Loucy (cell line): ENCODE data around the gene ASTL.

Experiments
- H2AFZ ChIP-seq: fragments of 200-600 bp; sonication (generic); 2 replicates; pipeline ENCODE4 v1.6.0; 2016; ENCODE audit warnings: antibody characterized with exemption, mild to moderate bottlenecking, low read length, moderate library complexity
- H3F3A ChIP-seq: fragments of 200-600 bp; 2 replicates; pipeline ENCODE4 v1.6.0; 2016; ENCODE audit warnings: antibody characterized with exemption, low read depth, mild to moderate bottlenecking
- H3K27me3 ChIP-seq: fragments of 200-600 bp; sonication (generic); 2 replicates; pipeline ENCODE4 v1.6.1; 2014; ENCODE audit warnings: low read length, mild to moderate bottlenecking; ENCODE audit not compliant: insufficient read depth, poor library complexity, severe bottlenecking
- H3K36me3 ChIP-seq: fragments of 200-600 bp; sonication (generic); 2 replicates; pipeline ENCODE4 v1.6.1; 2016; ENCODE audit warnings: low read length; ENCODE audit not compliant: insufficient read depth
- H3K4me1 ChIP-seq: fragments of 200-600 bp; sonication (generic); 2 replicates; pipeline ENCODE4 v1.5.1; 2014; ENCODE audit warnings: low read length, mild to moderate bottlenecking; ENCODE audit not compliant: insufficient read depth, poor library complexity, severe bottlenecking
- H3K4me2 ChIP-seq: fragments of 200-600 bp; sonication (generic); 2 replicates; pipeline ENCODE4 v1.6.0; 2014; ENCODE audit warnings: antibody characterized with exemption, low read length, low read depth, mild to moderate bottlenecking; ENCODE audit not compliant: poor library complexity, severe bottlenecking
- H3K4me3 ChIP-seq: fragments of 200-600 bp; sonication (generic); 2 replicates; pipeline ENCODE4 v1.5.1; 2014; ENCODE audit warnings: low read length, mild to moderate bottlenecking, mixed read lengths; ENCODE audit not compliant: poor library complexity, severe bottlenecking
- H3K79me2 ChIP-seq: fragments of 200-600 bp; sonication (generic); 2 replicates; pipeline ENCODE4 v1.6.1; 2014; ENCODE audit warnings: low read length; ENCODE audit not compliant: insufficient read depth
- H3K9ac ChIP-seq: fragments of 200-600 bp; sonication (generic); 2 replicates; pipeline ENCODE4 v1.6.0; 2014; ENCODE audit warnings: mild to moderate bottlenecking, low read depth, low read length, moderate library complexity; ENCODE audit not compliant: poor library complexity, severe bottlenecking
- H3K9me2 ChIP-seq: fragments of 200-600 bp; sonication (generic); replicated peaks from 2 replicates; pipeline ENCODE4 v1.6.1; 2016; ENCODE audit warnings: low read depth, low read length, mixed read lengths
- H3K9me3 ChIP-seq: fragments of 200-600 bp; sonication (generic); 2 replicates; pipeline ENCODE4 v1.6.1; 2014; ENCODE audit warnings: mild to moderate bottlenecking, antibody characterized with exemption, low read length, low read depth; ENCODE audit not compliant: insufficient read depth
- H4K20me1 ChIP-seq: fragments of 200-600 bp; sonication (generic); 2 replicates; pipeline ENCODE4 v1.6.0; 2014; ENCODE audit warnings: antibody characterized with exemption, low read length, mild to moderate bottlenecking; ENCODE audit not compliant: insufficient read depth, poor library complexity, severe bottlenecking
- CTCF ChIP-seq: fragments of 200-600 bp; sonication (generic); conservative IDR thresholded peaks from 2 replicates; pipeline ENCODE4 v1.5.1; 2014; ENCODE audit warnings: mild to moderate bottlenecking, antibody characterized with exemption, low read length
- EZH2phosphoT487 ChIP-seq: fragments of 200-600 bp; IDR thresholded peaks from 2 replicates; pipeline ENCODE4 v1.6.1; 2018; ENCODE audit warnings: antibody characterized with exemption, mild to moderate bottlenecking, moderate library complexity, borderline replicate concordance

Gene ASTL

DNA sequence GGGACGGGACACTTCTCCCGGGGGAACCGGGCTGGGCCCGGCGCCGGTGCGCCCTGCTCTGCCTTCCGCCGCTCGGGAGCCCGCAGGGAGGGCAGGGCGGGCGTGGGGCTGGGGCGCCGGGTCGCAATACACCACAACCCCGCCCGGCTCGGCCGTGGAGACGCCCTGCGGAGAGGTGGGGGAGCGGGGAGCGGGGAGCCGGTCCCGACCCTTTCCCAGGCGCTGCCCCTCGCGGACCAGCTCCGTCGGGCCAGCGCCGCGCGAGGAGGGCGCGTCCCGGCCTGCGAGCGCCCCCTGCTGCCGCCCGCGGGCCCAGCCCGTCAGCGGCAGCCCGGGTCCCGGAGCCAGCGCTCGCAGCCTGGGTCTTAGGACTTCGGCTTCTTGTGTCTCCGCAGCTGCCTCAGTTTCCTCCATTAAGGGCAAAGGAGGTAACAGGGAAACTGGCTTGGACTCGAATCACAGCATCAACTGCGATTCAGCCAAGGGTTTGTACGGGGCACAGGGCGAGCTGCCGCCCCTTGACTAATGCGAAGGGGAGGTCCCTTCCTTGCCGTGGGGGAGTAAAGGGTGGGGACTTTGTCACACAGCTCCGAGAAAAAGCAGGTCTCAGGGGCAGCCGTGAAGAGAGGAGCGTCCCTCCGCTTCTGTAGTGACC lies 21.3 kb downstream of the ASTL start:
- no peaks in the 10 kb centered on the region for H3K9me2 ChIP-seq
- no peaks in the 10 kb centered on the region for H3K79me2 ChIP-seq
- TF ChIP-seq EZH2phosphoT487 (no peak), CTCF (no peak)
- no peaks in the 10 kb centered on the region for H3F3A ChIP-seq
- no peak overlapping the region for H3K4me3 ChIP-seq
- no peaks in the 10 kb centered on the region for H3K36me3 ChIP-seq
- H3K27me3 ChIP-seq: no peaks in the 10 kb centered on the region
- H2AFZ ChIP-seq: no peak overlapping the region
- H4K20me1 ChIP-seq: no peaks in the 10 kb centered on the region
- H3K9ac ChIP-seq: no peak overlapping the region
- H3K4me1 ChIP-seq: no peaks in the 10 kb centered on the region
- H3K4me2 ChIP-seq: no peak overlapping the region
- no peaks in the 10 kb centered on the region for H3K9me3 ChIP-seq

DNA sequence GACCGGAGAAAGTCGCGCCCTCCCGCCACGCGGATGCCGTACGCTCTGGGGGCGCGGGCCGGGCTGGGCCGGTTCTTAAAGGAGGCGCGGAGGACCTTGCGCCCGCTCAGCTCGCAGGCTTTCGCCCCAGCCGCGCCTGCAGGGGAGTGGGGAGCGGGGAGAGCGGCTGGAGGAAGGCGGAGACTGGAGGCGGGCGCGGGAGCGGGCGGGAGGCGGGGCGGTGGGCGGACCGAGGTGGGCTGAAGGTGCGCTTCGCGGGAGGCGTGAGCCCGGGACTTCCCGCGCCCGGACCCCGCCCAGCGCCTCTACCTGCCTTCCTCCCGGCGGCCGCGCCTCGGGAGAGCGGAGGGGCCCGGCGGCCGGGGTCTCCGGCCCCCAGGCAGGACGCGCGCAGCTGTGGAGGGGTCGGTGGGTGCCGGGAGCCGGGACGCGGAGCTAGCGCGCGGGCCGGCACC lies 21.9 kb downstream of the ASTL start, which contains the start of gene ADRA2B:
Gene ADRA2B, minus strand, starts transcription at position 148 of the 455 bp plus-strand sequence. CDS start 422 bp downstream, outside the sequence.
- Histone ChIP-seq H3K9me2 (no peaks in the 10 kb centered on the region), H3K4me1 (no peaks in the 10 kb centered on the region), H3F3A (no peaks in the 10 kb centered on the region), H3K9ac (no peak within 1 kb of the TSS), H2AFZ (no peak within 1 kb of the TSS), H3K36me3 (no peaks in the 10 kb centered on the region), H3K79me2 (no peaks in the 10 kb centered on the region), H3K4me2 (no peak within 1 kb of the TSS), H4K20me1 (no peaks in the 10 kb centered on the region), H3K4me3 (no peak within 1 kb of the TSS), H3K9me3 (no peaks in the 10 kb centered on the region), H3K27me3 (no peaks in the 10 kb centered on the region)
- TF ChIP-seq CTCF: no peak

DNA sequence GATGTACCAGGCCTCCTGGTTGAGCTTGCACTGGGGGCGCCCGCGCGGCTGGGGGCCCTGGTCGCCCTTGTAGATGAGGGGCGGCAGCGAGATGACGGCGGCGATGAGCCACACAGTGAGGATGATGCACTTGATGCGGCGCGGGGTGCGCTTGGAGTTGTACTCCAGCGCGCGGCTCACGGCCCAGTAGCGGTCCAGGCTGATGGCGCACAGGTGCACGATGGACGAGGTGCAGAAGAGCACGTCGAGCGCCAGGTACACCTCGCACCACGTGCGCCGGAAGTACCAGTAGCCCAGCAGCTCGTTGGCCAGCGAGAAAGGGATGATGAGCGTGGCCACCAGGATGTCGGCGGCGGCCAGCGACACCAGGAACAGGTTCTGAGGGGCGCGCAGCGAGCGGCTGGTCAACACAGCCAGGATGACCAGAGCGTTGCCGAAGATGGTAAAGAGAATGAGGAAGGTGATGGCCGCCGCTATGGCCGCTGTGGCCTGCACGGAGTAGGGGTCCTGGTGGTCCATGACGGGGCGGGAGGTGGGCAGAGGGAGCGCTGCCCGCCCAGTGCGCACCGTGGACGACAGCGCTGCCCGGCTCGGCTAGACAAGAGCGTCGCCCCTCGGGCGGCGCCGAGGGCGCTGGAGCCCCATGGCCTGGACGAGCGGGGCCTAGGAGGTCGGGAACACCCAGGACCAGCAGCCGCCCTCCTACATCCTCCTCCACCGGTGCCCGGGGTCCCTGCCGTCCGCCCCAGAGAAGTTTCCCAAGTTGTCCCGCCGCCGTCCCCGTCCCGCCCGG lies 22.5 kb downstream of the ASTL start:
- no peak overlapping the region for H3K9ac ChIP-seq
- TF ChIP-seq EZH2phosphoT487: no peak
- no peak for TF ChIP-seq CTCF
- H4K20me1 ChIP-seq: no peaks in the 10 kb centered on the region
- no peaks in the 10 kb centered on the region for H3K79me2 ChIP-seq
- no peak overlapping the region for H3K4me3 ChIP-seq
- no peaks in the 10 kb centered on the region for H3K36me3 ChIP-seq
- H3K4me2 ChIP-seq: no peak overlapping the region
- H2AFZ ChIP-seq: no peak overlapping the region
- no peaks in the 10 kb centered on the region for H3K27me3 ChIP-seq
- H3K4me1 ChIP-seq: no peaks in the 10 kb centered on the region
- H3K9me3 ChIP-seq: no peaks in the 10 kb centered on the region
- H3F3A ChIP-seq: no peaks in the 10 kb centered on the region
- H3K9me2 ChIP-seq: no peaks in the 10 kb centered on the region
